ENCODE measurements around the gene ANKDD1A.
A peak's percentile ranks its signal among the peaks of the same experiment; 100 is the strongest.

The ANKDD1A gene
- 2.8 to 12.1 (median 5.9) reads per million in 4 donors for total RNA-seq

GRCh38 chr15:64911311-64912186, at the start of gene ANKDD1A:
TSS of gene ANKDD1A (plus strand) at chr15:64911902. CDS start at chr15:64911931, 29 bp downstream.
- DNase-seq: peak in 2 of 5 donors; percentile 23 to 51

GRCh38 chr15:64861960-64862359, 49.7 kb upstream of the ANKDD1A start:
- no peak for DNase-seq

- DNase-seq: no peak
These were observed 49.3 kb upstream of the ANKDD1A start for GRCh38 chr15:64862408-64862807.

- DNase-seq: no peak
These were observed 47.6 kb upstream of the ANKDD1A start for GRCh38 chr15:64864068-64864467.

GRCh38 chr15:64865126-64865997, 46.3 kb upstream of the ANKDD1A start:
- DNase-seq: no peak

- no peak for DNase-seq
These were observed 45.6 kb upstream of the ANKDD1A start for GRCh38 chr15:64865998-64866520.

- no peak for DNase-seq
These were observed 42.2 kb upstream of the ANKDD1A start for GRCh38 chr15:64869501-64869900.

GRCh38 chr15:64870353-64870752, 41.3 kb upstream of the ANKDD1A start:
- DNase-seq: no peak

GRCh38 chr15:64875641-64876223, 36.0 kb upstream of the ANKDD1A start:
- no peak for DNase-seq

GRCh38 chr15:64877435-64877834, 34.3 kb upstream of the ANKDD1A start:
- peak in 1 of 5 donors; percentile 27 for DNase-seq

- DNase-seq: no peak
These were observed 33.0 kb upstream of the ANKDD1A start for GRCh38 chr15:64878705-64879104.

GRCh38 chr15:64883100-64883581, 28.6 kb upstream of the ANKDD1A start:
- DNase-seq: peak in 1 of 5 donors; percentile 71

- peak; percentile 35 to 54 (median 52) for DNase-seq
These were observed 27.6 kb upstream of the ANKDD1A start for GRCh38 chr15:64883997-64884511.

- no peak for DNase-seq
These were observed 27.0 kb upstream of the ANKDD1A start for GRCh38 chr15:64884679-64885078.

- no peak for DNase-seq
These were observed 23.4 kb upstream of the ANKDD1A start for GRCh38 chr15:64888336-64888735.

- no peak for DNase-seq
These were observed 20.1 kb upstream of the ANKDD1A start for GRCh38 chr15:64891561-64891960.

GRCh38 chr15:64892847-64893403, 18.8 kb upstream of the ANKDD1A start:
- peak in 1 of 5 donors; percentile 46 for DNase-seq

- DNase-seq: peak; percentile 90 to 100 (median 93)
These were observed 18.0 kb upstream of the ANKDD1A start for GRCh38 chr15:64893481-64894394.

GRCh38 chr15:64894395-64895056, 17.2 kb upstream of the ANKDD1A start:
- peak; percentile 70 to 94 (median 81) for DNase-seq

Measured in T-helper 1 cell (primary cell).